ENCODE results near the gene VWCE.

GRCh38 chr11:61334434-61335354 is 39.6 kb upstream of the VWCE start:
- TF ChIP-seq CTCF (IDR thresholded peaks at IDR 0.05) (no peak), POLR2A (IDR thresholded peaks at IDR 0.05; ENCODE audit: low read depth) (no peak), EP300 (IDR thresholded peaks at IDR 0.05) (no peak)

Measured in esophagus muscularis mucosa (tissue), 4 donors.